GM18511 (cell line): ENCODE measurements around the gene DNMT3B.

Source experiments
- ATAC-seq: cut with Tn5 transposase; IDR thresholded peaks from one replicate; pipeline ENCODE4 v1.9.1; 2021; ENCODE audit warnings: mild to moderate bottlenecking, moderate library complexity; ENCODE audit not compliant: unreplicated experiment

The DNMT3B gene

GRCh38 chr20:32849577-32849976 lies 87.4 kb downstream of the DNMT3B start:
- ATAC-seq, result no peak

DNA sequence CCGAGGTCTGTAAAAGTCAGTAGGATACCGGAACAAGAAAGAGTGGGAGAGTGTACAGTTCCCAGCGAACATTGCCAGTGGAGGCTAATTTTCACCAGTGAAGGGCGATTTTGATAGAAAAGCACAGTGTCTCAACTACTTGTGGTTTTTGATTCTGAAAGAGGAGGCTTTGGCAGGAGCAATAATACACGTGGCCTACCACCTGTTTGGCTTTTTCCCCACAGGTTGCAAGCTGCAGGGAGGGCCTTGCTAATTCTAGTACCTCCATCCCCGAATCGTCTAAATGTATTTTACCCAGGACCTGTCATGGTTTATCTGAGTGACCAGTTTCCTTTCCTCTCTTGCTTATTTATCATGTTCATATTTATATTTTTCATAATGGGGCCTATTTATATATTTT lies 93.2 kb downstream of the DNMT3B start:
- ATAC-seq, result no peak

- no peak for ATAC-seq
These were observed 96.0 kb downstream of the DNMT3B start for GRCh38 chr20:32858189-32858588.
